OCI-M2 (cell line): ENCODE data around the gene G0S2.
"Not testable (repeated sequence)": the region's sequence is repeated elsewhere in the genome, so short reads cannot be mapped to it uniquely, and the experiment has no call there.

Source experiments
- DNase-seq: peaks from one replicate; lab custom pipeline; 2025; ENCODE audit not compliant: unreplicated experiment; lab: John Stamatoyannopoulos, UW

G0S2 gene

DNA sequence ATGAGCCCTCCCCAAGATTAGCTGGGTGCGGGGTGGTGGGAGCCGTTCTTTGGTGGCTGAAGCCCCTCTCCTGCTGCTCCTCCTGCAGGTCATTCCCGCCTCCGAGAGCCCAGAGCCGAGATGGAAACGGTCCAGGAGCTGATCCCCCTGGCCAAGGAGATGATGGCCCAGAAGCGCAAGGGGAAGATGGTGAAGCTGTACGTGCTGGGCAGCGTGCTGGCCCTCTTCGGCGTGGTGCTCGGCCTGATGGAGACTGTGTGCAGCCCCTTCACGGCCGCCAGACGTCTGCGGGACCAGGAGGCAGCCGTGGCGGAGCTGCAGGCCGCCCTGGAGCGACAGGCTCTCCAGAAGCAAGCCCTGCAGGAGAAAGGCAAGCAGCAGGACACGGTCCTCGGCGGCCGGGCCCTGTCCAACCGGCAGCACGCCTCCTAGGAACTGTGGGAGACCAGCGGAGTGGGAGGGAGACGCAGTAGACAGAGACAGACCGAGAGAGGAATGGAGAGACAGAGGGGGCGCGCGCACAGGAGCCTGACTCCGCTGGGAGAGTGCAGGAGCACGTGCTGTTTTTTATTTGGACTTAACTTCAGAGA lies 448 bp downstream of the G0S2 start:
- no peak for DNase-seq

DNA sequence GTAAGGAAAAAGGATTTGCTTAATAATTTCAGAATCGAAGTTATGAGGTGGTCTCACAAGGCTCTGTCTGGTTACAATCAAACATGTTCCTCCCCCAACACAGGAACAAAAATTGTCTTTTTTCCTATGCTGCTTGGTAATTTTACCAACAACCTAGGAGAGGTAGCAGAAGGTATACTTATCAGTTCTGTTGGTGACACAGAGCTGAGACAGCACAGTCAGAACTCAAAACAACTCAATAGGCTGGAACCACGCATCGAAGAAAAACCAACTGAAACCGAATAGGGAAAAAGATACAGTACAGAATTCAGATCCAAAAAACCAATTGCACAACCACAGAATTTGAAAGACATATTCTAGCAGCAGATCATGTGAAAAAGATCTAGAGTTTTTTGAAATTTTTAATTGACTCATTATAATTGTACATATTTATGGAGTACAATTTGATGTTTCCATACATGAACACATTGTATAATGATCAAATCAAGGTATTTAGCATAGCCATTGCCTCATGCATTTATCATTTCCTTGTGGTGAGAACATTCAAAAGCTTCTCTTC lies 3.8 kb downstream of the G0S2 start:
- DNase-seq: no peak

DNA sequence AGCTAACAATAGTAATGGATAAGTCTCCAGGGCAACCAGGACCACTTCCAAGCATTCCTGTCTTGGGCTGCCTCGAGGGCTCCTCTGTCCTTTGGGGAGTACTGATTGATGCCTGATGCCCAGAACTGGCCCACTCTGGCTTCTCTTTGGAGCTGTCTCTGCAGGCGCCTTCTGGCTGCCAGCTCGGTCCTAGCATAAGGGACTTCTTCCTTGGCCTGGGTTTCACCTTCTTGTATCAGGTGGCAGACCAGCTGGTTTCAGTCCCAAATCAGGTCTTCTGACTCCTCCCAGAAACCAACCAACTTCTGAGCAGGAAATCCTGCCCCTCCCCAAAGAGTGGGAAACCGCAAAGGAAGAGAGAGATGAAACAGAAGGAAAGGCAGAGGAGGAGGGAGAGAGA lies 10.6 kb downstream of the G0S2 start:
- DNase-seq: no peak

DNA sequence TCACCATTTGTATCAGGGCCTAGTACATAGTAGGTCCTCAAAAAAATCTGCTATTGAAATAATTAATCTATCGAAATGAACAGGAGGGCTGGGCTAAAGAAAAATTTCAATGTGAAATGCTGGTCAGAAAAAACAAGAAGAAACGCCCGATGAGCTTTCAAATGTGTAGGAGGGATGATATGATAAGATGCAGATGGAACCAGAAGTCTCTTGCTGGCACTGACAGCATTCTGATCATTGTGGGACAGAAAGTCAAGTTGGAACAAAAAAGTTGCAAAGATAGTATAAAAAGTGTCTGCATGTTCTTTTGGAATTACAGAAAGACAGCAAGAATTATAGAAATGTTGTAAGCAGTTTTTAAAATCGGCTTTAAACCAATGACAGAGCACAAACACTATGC lies 11.1 kb downstream of the G0S2 start:
- DNase-seq: no peak

DNA sequence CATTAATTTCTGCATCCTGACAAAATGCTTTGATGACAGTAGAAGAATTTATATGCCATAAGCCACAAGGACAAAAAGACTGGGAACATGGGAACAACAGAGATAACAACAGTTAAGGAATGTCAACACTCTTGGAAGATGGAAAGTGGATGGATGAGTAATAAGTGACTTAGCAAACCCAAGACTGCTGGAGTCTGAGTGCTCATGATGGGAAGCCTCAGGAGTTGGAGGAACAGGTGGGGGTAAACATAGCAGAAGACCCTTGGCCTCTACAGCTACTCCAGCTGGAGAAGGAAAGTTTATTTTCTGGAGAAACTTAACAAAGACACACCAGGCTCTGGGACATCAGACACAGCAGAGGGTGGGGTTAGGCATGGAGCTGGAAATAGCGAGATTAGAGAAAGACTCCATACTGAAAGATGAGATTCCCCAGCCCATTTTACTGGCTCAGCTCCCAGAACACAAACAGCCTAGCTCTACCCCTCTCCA lies 13.6 kb downstream of the G0S2 start:
- no peak for DNase-seq

DNA sequence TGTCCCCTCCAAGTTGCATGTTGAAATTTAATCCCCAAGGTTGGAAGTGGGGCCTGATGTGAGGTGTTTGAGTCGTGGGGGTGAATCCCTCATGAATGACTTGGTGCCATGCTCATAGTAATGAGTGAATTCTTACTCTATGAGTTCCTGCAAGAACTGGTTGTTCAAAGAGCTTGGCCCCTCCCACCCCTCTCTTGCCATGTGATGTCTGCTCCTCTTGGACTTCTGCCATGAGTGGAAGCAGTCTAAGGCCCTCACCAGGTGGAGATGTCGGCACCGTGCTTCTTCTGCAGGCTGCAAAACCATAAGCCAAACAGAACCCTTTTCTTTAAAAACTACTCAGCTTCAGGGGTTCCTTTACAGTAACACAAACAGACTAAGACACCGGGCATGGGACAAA lies 14.3 kb downstream of the G0S2 start:
- no peak for DNase-seq

DNA sequence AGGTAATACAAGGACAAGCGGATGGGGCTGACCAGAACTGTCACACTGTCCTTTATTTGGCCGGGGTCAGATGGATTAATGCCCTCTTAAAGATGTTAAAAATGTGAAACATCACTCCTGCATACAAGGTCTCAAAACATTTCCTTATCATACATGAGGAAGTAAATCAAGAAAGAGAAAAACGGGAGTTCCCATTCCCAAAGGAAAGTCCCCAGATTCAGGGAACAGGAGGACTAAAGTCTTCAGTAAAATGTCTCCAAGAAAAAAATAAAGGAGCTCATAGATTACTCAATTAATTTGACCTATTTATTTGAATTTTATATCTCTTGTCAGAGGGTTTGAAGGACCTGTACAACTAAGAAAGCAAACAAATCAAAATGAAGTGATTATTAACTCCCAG lies 16.0 kb downstream of the G0S2 start:
- no peak for DNase-seq

DNA sequence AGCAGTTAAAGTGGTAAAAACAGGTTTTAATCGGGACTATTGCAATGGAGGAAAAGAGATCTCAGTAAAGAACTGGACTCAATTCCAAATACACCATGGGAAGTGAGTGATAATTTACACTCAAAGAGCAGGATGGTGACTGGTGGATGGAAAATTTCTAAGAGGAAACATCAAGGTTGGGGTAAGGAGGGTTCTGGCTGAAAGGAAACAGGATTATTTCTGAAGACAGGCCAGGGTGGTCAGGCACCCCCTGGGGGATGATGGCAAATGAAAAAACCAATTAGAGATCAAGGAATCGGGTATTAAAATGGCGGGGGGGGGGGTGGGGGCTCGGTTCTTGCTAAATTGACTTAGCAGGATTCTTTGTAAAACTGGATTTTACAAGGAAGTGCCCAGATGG lies 17.1 kb downstream of the G0S2 start:
- no peak for DNase-seq

DNA sequence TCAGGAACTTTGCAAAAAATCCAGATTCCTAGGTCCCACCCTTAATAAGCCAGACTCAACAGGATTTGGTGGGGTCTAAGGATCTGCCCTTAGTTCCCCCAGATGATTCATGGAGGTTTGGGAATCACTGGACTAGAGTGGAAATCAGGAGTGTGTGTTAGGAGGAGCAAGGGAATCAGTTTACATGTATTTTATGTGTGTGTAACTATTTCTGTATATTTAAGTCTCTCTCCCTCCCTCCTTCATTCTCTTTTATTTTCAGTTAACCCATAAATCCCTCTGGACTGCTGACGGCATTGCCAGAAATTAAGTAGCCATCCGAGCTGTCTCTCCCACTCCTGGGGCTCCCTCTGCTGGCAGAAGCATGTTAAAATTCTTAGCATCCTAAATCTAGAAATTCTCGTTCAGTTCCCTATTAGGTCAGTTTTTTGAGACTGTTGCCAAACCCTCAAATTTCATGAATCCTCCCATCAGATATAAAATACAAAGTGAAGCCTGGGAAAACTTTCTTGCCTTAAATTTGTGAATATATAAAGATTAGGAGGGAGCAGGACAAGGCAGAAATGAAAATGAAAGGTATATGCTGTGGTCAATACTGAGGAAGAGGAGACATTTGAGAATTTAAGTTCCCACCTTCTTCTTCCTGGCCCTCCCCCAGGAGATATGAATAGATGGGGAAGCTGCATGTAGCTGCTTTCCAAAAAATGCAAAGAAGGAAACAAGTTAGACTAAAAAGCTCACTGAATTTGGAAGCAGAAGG lies 17.7 kb downstream of the G0S2 start:
- DNase-seq: no peak

DNA sequence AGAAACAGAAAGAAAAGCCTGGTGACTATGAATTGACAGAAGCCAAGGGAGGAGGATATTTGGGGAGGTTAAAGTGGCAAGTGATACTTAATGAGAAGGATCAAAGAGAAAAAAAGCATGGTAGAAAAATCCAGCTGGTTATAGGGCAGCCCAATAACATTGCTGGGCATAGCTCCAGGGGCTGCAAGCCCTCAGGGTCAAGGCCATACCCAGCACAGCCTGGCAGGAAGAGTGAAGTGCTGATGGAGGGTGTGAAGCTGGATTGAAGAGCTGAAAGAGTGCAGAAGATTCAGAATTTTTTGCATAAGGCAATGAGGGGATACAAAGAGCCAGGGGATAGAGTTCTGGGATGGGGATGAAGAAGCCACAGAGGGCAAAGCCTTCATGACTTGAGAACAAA lies 21.5 kb downstream of the G0S2 start:
- DNase-seq: no peak

DNA sequence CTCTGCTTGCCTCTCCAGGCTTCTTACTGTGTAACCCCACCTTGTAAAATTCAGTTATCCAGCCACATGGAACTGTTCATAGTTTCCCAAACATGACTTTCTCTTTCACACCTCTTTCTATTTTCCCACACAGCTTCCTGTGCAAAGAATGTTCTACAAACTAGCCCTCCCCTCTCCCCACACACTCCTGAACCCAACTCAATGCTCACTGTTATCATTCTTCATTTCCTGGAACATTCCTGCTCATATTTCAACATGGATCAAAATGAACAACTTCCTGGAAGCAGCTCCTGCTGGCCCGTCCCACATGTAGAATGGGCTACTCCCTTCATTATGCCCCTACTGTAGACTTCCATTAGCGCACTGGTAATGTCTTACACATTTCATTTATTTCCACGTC lies 21.9 kb downstream of the G0S2 start:
- DNase-seq: no peak

DNA sequence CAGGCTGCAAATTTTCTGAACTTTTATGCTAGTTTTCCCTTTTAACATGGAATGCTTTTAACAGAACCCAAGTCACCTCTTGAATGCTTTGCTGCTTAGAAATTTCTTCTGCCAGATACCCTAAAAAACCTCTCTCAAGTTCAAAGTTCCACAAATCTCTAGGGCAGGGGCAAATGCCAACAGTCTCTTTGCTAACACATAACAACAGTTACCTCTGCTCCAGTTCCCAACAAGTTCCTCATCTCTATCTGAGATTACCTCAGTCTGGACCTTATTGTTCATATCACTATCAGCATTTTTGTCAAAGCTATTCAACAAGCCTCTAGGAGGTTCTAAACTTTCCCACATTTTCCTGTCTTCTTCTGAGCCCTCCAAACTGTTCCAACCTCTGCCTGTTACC lies 25.5 kb downstream of the G0S2 start:
- not testable (repeated sequence) for DNase-seq

DNA sequence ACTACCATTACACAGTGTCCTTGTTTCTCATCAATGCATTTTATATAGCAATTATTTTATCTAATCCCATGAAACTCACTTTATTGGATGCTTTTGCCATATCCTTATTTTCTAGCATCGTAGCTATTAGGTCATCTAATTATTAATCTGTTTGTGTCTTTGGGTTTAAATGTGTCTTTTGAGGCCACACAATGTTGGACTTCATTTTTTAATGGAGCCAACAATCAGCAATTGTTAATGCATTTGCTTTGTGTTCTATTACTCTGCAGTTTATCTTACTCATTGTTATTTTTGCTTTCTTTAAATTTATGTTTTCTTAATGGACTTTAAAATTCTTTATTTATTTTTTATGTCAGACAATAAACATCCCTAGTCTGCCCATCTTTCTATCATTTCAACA lies 27.6 kb downstream of the G0S2 start:
- no peak for DNase-seq

DNA sequence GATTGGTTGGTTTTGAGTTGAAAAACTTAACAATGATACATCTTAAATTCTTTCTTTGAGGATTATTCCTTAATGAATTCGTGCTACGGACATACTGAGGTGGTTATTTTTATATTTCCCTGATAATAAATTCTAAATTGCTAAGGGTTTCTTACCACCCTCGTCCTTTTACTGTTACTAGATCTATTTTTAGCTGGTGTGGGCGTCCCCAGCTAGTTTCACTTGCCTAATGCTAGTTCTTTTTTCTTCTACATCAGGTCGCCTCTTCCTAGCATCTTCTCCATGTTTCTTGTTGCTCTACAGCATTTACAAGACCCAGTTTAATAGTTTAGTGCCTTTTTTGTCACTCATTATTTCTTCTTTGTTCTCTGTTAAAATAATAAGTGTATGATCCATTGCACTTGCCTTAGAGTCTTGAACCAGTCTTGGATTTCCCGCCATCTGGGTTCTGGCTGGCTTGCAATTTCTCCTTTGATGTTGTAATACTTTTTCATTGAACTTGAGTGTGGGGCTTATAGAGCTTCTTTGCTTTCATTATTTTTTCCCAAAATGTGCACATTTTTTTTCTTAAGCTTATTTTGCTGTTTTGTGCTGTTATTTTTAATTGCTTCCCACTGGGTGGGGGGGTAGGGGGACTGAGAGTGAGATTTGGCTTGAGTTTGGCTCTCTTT lies 28.8 kb downstream of the G0S2 start:
- DNase-seq: no peak

DNA sequence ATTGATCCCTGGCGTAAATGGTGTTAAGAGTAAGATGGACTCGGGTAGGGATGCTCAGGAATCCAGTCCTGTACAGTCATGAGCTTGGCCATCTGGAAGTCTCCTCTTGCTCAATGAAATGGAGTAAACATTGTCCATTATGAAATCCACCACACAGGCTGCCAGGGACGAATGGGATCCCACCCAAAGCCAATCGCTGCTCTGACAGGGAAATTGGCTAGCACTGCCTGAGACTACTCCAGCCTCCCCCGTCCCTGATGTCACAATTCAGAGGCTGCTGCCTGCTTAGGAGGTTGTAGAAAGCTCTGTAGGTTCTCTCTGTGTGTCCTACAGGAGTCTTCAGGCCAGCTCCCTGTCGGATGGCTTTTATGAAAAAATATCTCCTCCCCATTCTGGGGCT lies 29.4 kb downstream of the G0S2 start, which contains the start of gene HSD11B1:
HSD11B1 (plus strand) TSS at position 263 of the 400 bp plus-strand sequence; CDS start at position 360, 97 bp downstream.
- no peak for DNase-seq

DNA sequence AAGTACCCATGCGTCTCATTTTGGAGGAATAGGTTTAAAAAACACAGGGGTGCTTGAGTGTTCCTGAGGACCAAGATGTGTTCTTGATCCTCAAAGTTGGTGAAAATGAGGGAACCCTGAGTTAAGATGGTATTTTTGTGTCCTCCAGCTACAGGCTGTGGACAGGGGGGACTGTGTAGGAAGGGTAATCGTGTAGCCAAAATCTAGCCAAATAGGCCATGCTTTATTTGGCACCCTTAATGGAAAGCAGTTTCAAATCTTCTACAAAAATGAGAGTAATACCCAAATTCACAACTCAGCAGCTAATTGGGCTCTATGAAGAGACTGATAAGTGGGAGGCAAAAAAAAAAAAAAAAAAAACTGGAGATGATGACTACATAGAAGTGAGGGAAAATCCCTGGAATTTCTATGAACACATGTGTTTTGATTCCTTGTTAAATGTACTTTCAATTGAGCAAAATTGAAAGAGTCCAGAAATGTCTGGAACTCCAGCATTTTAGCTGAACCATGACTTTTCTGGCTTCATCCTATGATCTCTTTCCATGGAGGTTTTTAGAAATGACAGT lies 29.9 kb downstream of the G0S2 start:
- DNase-seq: no peak

DNA sequence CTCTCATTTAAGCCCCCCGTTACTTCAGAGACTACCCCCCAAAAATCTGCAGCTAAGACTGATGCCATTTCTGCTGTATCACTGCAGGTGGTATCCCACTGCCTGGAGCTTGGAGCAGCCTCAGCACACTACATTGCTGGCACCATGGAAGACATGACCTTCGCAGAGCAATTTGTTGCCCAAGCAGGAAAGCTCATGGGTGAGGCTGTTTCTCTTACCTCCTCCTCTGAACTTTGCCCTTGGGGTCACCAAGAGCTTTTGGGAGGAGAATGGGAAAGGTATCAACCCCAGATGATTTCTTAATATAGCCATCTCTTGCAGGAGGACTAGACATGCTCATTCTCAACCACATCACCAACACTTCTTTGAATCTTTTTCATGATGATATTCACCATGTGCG lies 31.4 kb downstream of the G0S2 start:
- DNase-seq: no peak

DNA sequence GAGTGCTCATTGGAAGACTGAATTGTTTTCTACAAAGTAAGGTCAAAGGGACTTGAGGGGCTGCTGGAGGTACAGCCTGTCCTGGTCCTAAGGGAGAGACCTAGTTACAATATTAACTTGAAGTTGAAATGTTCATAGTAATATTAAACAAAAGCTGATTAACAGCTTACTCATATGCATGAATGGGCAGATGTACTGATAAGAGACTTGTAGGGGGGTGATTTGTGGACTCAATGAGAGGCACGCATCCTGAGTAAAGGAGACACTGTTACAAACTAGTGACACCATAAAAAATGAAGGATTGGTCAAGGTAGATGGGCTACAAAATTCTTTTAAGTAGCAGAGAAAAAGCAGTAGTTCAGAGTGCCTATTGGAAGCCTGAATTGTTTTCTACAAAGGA lies 32.1 kb downstream of the G0S2 start:
- no peak for DNase-seq

DNA sequence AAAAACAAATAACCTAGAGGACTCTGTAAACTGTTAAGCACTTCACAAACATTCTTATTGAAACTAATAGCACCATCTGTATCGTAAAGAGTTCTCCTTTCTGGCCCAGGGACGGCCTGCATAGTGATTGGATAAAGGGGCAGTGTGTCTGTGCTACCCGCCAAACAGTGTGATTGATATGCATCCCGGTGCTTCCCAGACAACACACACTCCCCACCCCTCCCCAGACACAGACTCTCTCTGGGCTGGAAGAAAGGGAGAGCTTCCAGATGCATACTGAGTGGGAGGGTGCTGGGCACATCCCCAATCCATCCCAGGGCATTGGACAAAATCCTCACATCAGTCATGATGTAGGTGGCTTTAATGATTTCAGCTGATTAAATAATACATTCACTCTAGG lies 33.1 kb downstream of the G0S2 start:
- no peak for DNase-seq

DNA sequence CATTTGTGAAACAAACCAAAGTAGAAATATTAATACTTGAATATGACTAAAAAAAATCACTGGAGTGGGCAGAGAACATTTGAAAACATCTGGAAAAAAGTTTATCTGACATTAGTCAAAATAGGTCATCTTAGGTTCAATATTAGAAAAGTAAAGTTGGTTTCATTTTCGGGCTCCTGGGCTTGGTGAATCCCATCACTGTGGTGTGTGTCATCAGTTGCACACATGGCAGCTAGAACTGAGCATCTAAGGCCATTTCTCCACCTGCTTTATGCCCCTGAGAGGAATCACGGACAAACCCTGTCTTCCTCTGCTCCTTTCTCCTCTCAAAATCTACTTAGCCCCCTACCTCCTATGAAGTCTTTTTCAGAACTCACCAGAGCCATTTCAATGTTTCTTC lies 34.9 kb downstream of the G0S2 start:
- DNase-seq: no peak

DNA sequence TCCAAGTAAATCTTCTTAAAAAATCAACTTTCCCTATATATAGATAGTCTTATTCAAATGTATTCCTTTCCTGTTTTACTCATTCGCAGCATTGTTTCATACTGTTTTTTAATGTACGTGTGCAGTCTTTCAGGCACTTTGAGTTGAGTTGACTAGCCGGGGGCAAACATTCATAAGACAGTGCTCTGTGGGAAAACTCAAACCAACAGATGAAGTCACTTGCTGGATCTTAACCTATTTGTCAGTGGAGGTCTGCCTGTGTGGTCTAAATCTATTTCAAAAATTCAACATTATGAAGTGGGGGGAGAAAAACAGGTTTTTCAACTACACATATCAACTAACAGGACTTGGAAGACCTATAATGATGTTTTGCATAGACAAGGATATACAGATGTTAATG lies 35.6 kb downstream of the G0S2 start:
- DNase-seq: no peak

DNA sequence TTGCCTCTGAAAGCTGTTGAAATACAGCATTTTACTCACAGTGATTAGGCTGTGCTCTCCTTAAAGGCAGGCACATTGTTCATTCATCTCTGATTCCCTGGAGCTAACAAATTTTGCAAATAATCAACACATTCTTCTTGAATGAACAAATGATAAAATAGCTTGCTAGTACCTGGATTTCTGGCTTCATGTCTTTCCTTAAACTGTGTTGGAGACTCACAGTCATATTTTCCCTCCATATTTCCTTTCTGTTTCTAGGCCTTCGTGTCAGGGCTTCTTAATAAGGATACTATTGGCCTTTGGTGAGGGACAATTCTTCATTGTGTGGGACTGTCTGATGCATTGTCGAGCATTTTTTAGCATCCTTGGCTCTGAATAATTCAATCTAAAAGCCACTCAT lies 39.1 kb downstream of the G0S2 start:
- DNase-seq: no peak
